ENCODE measurements around the gene CDCA8. TPM values are rescaled to one million over a fixed set of nuclear protein-coding genes. Genes with fewer than 3 reads are reported as not detected.

CDCA8 gene
- total and polyA plus RNA-seq, 2 of the 8 experiments (the other 6 are each of a cell fraction or from before 2014, with no cell fraction given): 43.9 to 46.2 TPM

DNA sequence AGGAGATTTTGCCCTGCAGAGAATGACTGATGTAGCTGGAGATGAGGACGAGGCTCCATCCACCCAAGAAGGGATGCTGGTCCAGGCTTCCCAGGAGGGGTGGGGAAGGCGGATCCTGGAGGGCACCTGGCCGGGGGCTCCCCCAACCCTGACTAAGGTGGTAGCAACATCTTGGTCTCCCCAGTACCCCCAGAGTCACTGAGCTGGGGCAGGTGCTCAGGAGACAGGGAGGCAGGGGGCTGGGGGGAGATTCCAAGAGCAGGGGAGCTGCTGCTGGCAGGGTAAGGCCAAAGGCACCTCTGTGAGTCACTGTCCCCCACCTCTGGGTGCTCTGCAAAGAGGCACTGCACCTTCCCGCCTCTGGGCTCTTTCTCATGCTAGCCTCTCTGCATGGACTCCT, 24.0 kb downstream of the CDCA8 start:
- Histone ChIP-seq H3K4me3 (ENCODE audit: extremely low read depth in 1 of 4, insufficient read depth in 2 of 4, low read depth in 3 of 4, low read length in 4 of 4) (no peak overlapping the region), H2BK12ac (ENCODE audit: low read depth, low read length) (no peak overlapping the region), H2BK15ac (ENCODE audit: low read length) (no peak overlapping the region), H3K4me1 (replicated peaks in 1 of 4; ENCODE audit: control insufficient read depth in 3 of 4, insufficient read depth in 4 of 4, low read length in 3 of 4) (no peaks in the 10 kb centered on the region; a peak in 1 of 7 replicates), H3K79me1 (ENCODE audit: low read depth, low read length) (no peaks in the 10 kb centered on the region), H3K4ac (replicated peaks; ENCODE audit: insufficient read length, low read depth, low read length) (no peak overlapping the region), H2BK5ac (ENCODE audit: low read depth, low read length) (no peak overlapping the region), H3K9ac (replicated peaks in 1 of 4; ENCODE audit: extremely low read depth in 1 of 4, low read depth in 3 of 4, low read length in 3 of 4) (no peak overlapping the region), H3K4me2 (ENCODE audit: insufficient read depth in 1 of 2, low read depth in 2 of 2, low read length in 2 of 2) (no peak overlapping the region), H4K8ac (ENCODE audit: extremely low read depth, insufficient read depth, low read length) (no peak overlapping the region; the same call in 1 of the 2 replicates), H4K91ac (replicated peaks; ENCODE audit: insufficient read length, low read length) (no peak overlapping the region), H4K20me1 (replicated peaks in 1 of 2; ENCODE audit: control insufficient read depth in 1 of 2, insufficient read depth in 2 of 2, low read length in 2 of 2) (no peaks in the 10 kb centered on the region), H3K18ac (ENCODE audit: extremely low read depth, low read length) (no peak overlapping the region), H3K56ac (replicated peaks; ENCODE audit: insufficient read length, low read depth, low read length) (no peak overlapping the region), H4K5ac (ENCODE audit: insufficient read length, low read depth, low read length) (no peak overlapping the region), H3K23ac (ENCODE audit: insufficient read length) (no peak overlapping the region), H2BK120ac (replicated peaks; ENCODE audit: low read depth, low read length) (no peak overlapping the region), H3K27ac (ENCODE audit: low read depth, low read length) (no peak overlapping the region), H3K23me2 (ENCODE audit: low read depth, low read length) (no peaks in the 10 kb centered on the region), H3K9me3 (ENCODE audit: insufficient read depth in 2 of 2, low read depth in 1 of 2, low read length in 1 of 2) (no peaks in the 10 kb centered on the region), H2AFZ (ENCODE audit: low read length) (no peak overlapping the region), H3K36me3 (ENCODE audit: control insufficient read depth in 2 of 4, insufficient read depth in 4 of 4, low read length in 3 of 4) (no peaks in the 10 kb centered on the region), H3K14ac (ENCODE audit: insufficient read length) (no peak overlapping the region), H3K79me2 (ENCODE audit: control insufficient read depth in 1 of 2, insufficient read depth in 2 of 2, low read length in 2 of 2) (no peaks in the 10 kb centered on the region), H3K27me3 (replicated peaks in 1 of 4; ENCODE audit: control insufficient read depth in 3 of 4, extremely low read depth in 1 of 4, insufficient read depth in 3 of 4, low read length in 3 of 4) (no peaks in the 10 kb centered on the region), H2AK5ac (ENCODE audit: low read depth, low read length) (no peak overlapping the region), H2BK20ac (ENCODE audit: low read length) (no peak overlapping the region)
- 100% methylated on average over 4 of the region's 4 CpGs; no CpG with 5 or more reads in 1 of the 2 experiments for WGBS, 2 experiments (ENCODE audit: extremely low coverage in 1 of 2, insufficient coverage in 1 of 2, insufficient read length in 1 of 2, insufficient replicate concordance in 2 of 2, low coverage in 1 of 2, low lambda C conversion rate in 2 of 2, missing lambda C conversion rate in 1 of 2)
- no peak for DNase-seq (ENCODE audit: low read depth in 1 of 2, low spot score in 2 of 2)
- ChIA-PET POLR2A (ENCODE audit: partially characterized antibody) (interaction anchor here (0.7 kb wide), 1 partner anchor 143 kb away, joined by 3 read pairs; the partner anchor contains the start of gene MTF1), CTCF (ENCODE audit: partially characterized antibody) (interaction anchor here (1.0 to 1.1 kb wide), 2 partner anchors 16 to 19 kb away, joined by 3 to 4 read pairs; no protein-coding TSS in a partner anchor)
- FAIRE-seq: no peak
- TF ChIP-seq NANOG (IDR thresholded peaks at IDR 0.05; ENCODE audit: insufficient read depth, low read depth, low read length, poor library complexity, severe bottlenecking): no peak
- TF ChIP-seq MAX (IDR thresholded peaks at IDR 0.05): no peak
- TF ChIP-seq CREB1 (IDR thresholded peaks at IDR 0.05): no peak
- TF ChIP-seq SAP30 (IDR thresholded peaks at IDR 0.05; ENCODE audit: insufficient read depth, insufficient replicate concordance, low read length): no peak
- TF ChIP-seq SIN3A (conservative IDR thresholded peaks at IDR 0.05 in 1 of 2, IDR thresholded peaks at IDR 0.05 in 1 of 2; ENCODE audit: low read depth in 1 of 2, low read length in 2 of 2): no peak
- TF ChIP-seq, protein P1, sequence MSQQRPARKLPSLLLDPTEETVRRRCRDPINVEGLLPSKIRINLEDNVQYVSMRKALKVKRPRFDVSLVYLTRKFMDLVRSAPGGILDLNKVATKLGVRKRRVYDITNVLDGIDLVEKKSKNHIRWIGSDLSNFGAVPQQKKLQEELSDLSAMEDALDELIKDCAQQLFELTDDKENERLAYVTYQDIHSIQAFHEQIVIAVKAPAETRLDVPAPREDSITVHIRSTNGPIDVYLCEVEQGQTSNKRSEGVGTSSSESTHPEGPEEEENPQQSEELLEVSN (IDR thresholded peaks at IDR 0.05): no peak
- TF ChIP-seq BCL11A (IDR thresholded peaks at IDR 0.05; ENCODE audit: low read depth in 2 of 2, low read length in 2 of 2): no peak
- no peak for TF ChIP-seq TAF7 (optimal IDR thresholded peaks at IDR 0.05; ENCODE audit: borderline replicate concordance, low read depth, low read length)
- no peak for TF ChIP-seq YY1 (IDR thresholded peaks at IDR 0.05; ENCODE audit: low read depth, low read length)
- TF ChIP-seq EZH2 (IDR thresholded peaks at IDR 0.05; ENCODE audit: low read depth, low read length, severe bottlenecking): no peak
- no peak for TF ChIP-seq ASH2L (IDR thresholded peaks at IDR 0.05; ENCODE audit: low read length)
- TF ChIP-seq RNF2 (IDR thresholded peaks at IDR 0.05; ENCODE audit: borderline replicate concordance, low read depth, low read length, missing control alignments, poor library complexity, severe bottlenecking): no peak

Measured in H1 (cell line).